T-helper 22 cell (primary cell): ENCODE measurements around the gene PNMA8A.
"Not testable (repeated sequence)": the region's sequence is repeated elsewhere in the genome, so short reads cannot be mapped to it uniquely, and the experiment has no call there.

Experiments used
- DNase-seq: peaks from one replicate; pipeline ENCODE4 v3.0.0-alpha.2; 2020; ENCODE audit warnings: low read depth

The PNMA8A gene

GRCh38 chr19:46466536-46467196, 4.7 kb downstream of the PNMA8A start:
- DNase-seq: no peak

- no peak for DNase-seq
These were observed 7.8 kb downstream of the PNMA8A start for GRCh38 chr19:46463516-46463915.

GRCh38 chr19:46461537-46461936, 9.8 kb downstream of the PNMA8A start:
- DNase-seq: no peak

- no peak for DNase-seq
These were observed 10.4 kb downstream of the PNMA8A start for GRCh38 chr19:46460981-46461380.

- DNase-seq: no peak
These were observed 11.3 kb downstream of the PNMA8A start for GRCh38 chr19:46460055-46460454.

GRCh38 chr19:46456930-46457329, 14.4 kb downstream of the PNMA8A start:
- no peak for DNase-seq

GRCh38 chr19:46454244-46454643, 17.1 kb downstream of the PNMA8A start:
- no peak for DNase-seq

- no peak for DNase-seq
These were observed 17.7 kb downstream of the PNMA8A start for GRCh38 chr19:46453661-46454060.

- DNase-seq: no peak
These were observed 19.2 kb downstream of the PNMA8A start for GRCh38 chr19:46452186-46452585.

GRCh38 chr19:46451352-46451751, 20.0 kb downstream of the PNMA8A start:
- no peak for DNase-seq

GRCh38 chr19:46450737-46451136, 20.6 kb downstream of the PNMA8A start:
- DNase-seq: no peak

- DNase-seq: no peak
These were observed 22.1 kb downstream of the PNMA8A start for GRCh38 chr19:46449228-46449627.

- no peak for DNase-seq
These were observed 22.8 kb downstream of the PNMA8A start for GRCh38 chr19:46448601-46449000.

GRCh38 chr19:46447824-46448223, 23.5 kb downstream of the PNMA8A start:
- no peak for DNase-seq

- DNase-seq: no peak
These were observed 24.4 kb downstream of the PNMA8A start for GRCh38 chr19:46447006-46447405.

GRCh38 chr19:46446021-46446420, 25.3 kb downstream of the PNMA8A start:
- no peak for DNase-seq

- DNase-seq: no peak
These were observed 28.4 kb downstream of the PNMA8A start for GRCh38 chr19:46442808-46443450.

- no peak for DNase-seq
These were observed 29.5 kb downstream of the PNMA8A start for GRCh38 chr19:46441866-46442265.

GRCh38 chr19:46435689-46436088, 35.7 kb downstream of the PNMA8A start:
- not testable (repeated sequence) for DNase-seq

GRCh38 chr19:46435009-46435408, 36.4 kb downstream of the PNMA8A start:
- no peak for DNase-seq

GRCh38 chr19:46433470-46433869, 37.9 kb downstream of the PNMA8A start:
- not testable (repeated sequence) for DNase-seq

- DNase-seq: no peak
These were observed 39.5 kb downstream of the PNMA8A start for GRCh38 chr19:46431824-46432223.

GRCh38 chr19:46429999-46430398, 41.4 kb downstream of the PNMA8A start:
- no peak for DNase-seq
